ENCODE results near the gene ZDHHC11. TPM values are rescaled to one million over a fixed set of nuclear protein-coding genes. Genes with fewer than 3 reads are reported as not detected.
"Not testable (repeated sequence)": the region's sequence is repeated elsewhere in the genome, so short reads cannot be mapped to it uniquely, and the experiment has no call there.

ZDHHC11 gene
- total and polyA plus RNA-seq, 8 donors, result 14.6 to 37.1 (median 25.8) TPM

DNA sequence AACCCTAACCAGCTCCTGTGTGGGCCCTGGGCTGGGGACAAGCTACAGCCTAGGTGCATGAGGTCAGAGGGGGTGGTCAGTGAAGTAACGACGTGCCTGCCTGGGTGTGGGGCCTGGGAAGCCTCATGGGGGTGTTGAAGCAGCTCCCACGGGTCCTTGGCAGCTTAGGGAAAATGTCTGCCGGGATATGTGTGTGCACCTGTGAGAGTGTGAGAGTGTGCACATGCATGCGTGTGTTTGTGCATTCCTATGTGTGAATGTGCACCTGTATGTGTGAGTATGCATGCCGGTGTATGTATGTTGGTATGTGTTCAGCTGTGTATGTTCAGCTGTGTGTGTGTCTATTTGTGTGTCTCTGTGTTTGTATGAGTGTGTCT, 62.9 kb downstream of the ZDHHC11 start:
- H3K27ac ChIP-seq; intact Hi-C loops (cut with DNase I); H3K9me3 ChIP-seq; H3K4me3 ChIP-seq; DNase-seq; H3K4me1 ChIP-seq; H3K36me3 ChIP-seq; ATAC-seq: not testable (repeated sequence)
- H3K27me3 ChIP-seq, result peaks cover 0 to 25% of the 10 kb centered on the region in 2 donors

DNA sequence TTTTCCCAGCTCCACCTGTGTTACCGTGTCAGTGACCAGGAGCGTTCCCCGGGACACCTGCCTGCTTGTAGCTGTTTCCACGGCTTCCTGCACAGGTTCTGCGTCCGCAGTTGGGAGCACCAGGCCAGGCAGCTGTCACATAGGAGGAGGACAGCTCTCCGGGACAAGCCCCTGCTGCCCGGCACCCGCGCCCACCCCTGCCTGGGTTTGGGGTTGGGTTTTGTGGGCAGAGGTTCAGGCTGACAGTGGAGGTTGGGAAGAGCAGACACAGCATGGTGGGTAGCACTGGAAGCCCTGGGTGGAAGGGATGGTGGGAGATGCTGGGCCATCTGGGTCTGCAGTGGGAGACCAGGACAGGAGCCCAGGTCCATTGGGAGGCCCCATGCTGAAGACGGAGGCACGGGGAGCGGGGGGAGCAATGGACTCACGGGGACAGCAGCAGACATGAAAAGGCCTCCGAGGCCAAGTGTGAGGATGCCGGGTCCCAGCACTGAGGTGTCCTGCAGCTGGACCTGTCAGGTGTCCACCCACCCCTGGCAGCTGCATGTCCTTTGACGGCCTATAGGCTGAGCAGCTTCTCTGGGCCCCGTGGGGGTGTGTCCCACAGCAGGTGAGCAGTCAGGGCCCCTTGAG, 63.4 kb downstream of the ZDHHC11 start:
- H3K36me3 ChIP-seq; H3K4me1 ChIP-seq; ATAC-seq; intact Hi-C loops (cut with DNase I); H3K27ac ChIP-seq; H3K9me3 ChIP-seq; H3K4me3 ChIP-seq: not testable (repeated sequence)
- peak in 1 of 4 donors; percentile 68 for DNase-seq
- peaks cover 0 to 25% of the 10 kb centered on the region in 2 donors for H3K27me3 ChIP-seq

DNA sequence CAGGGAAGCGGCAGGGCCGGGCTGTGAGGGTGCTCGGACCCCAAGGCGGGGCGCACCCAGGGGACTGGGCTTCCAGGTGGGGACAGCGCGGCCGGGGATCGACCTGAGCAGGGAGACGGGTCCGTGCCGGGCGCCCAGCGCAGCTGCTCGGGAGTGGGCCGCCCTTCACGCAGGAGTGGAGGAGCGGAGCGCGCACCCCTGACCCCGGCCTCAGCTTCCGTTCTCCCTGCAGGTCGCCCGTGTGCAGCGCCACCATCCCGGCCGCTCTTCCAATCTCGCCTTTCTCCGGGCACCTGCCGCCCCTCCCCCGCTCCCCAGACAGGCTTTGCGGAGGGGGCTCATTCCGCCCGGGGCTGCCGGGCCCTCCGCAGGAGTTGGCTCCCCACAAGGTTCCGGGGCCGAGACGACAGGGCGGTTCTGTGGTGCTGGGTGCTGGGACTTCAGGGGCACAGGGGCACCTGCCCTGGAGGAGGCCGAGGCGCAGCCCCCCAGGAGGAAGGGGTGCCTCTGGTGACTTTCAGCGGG, 65.5 kb downstream of the ZDHHC11 start:
- intact Hi-C loops (cut with DNase I); H3K36me3 ChIP-seq; H3K4me1 ChIP-seq; H3K27ac ChIP-seq; H3K9me3 ChIP-seq: not testable (repeated sequence)
- Histone ChIP-seq H3K27me3 (peaks cover 0 to 25% of the 10 kb centered on the region in 2 donors), H3K4me3 (peak overlapping the region; percentile 52 to 55)
- DNase-seq, result peak in 1 of 4 donors; percentile 68
- ATAC-seq, result peak; percentile 39

DNA sequence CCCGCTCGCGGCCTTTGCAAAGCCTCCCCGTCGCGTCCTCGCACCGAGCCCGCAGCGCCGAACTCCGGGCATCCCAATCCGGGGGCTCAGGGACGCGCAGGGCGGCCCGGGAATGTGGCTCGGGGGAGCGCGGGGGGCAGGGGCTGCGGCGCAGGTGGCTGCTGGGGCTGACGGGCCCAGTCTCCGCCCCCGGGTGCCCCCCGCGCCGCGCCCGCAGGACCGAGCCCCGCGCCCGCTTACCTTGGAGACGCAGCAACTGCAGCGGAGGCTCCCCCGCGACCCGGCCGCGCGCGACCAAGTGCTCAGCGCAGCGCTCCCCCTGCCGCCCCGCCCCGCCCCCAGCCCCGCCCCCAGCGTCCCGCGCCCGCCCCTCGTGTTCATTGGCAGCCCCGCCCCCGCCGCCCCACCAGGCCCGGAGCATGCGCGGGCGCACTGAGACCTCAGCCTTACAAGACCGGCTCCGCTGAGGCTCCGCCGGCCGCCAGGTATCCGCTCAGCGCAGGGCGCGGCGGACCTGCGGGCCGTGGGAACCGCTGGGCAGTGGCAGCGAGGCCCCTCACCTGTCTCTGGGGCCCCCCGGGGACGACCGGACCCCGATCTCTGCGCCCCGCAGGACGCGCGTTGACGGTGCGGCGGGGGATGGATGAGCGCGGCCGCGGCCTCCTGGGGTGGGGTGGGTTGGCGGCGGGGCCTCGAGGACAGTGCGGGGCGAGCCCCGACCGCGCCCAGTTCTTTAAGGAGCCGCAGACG, 66.2 kb downstream of the ZDHHC11 start, which contains the start of gene ZDHHC11B:
TSS of gene ZDHHC11B (minus strand) at position 302 of the 750 bp plus-strand sequence. CDS start 17,810 bp downstream, outside the sequence.
- intact Hi-C loops (cut with DNase I); H3K4me1 ChIP-seq; H3K9me3 ChIP-seq; H3K36me3 ChIP-seq: not testable (repeated sequence)
- Histone ChIP-seq H3K27me3 (peaks cover 0 to 25% of the 10 kb centered on the region in 2 donors), H3K27ac (peak within 1 kb of the TSS in 1 of 2 donors; percentile 37), H3K4me3 (peak within 1 kb of the TSS; percentile 52 to 55)
- DNase-seq (peak; percentile 60 to 92 (median 88)), ATAC-seq (peak; percentile 83)

DNA sequence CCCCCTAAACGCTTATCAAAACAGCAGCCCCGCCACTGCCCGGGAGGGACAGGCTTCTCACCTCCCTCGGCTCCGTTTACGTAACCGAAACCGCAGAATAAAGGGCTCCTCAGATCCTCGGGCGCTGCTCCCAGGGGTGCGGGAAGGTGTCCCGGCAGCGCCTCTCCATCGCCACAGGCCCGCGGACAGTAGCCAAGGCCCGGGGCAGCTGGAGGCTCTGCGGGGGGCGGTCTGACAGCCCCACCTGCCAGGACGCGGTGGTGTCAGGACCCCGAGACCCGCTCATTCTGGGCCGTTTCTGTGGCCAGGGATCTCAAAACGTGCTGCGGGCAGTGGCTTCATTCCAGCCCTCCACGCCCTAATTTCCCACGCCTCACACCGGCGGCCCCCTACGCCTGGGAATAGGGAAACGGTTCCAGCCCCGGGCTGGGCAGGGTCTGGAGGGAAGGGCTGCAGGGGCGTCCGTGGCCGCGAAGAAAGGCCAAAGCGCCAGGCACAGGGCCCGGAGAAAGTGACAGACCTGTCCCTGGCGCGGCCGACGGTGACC, 66.8 kb downstream of the ZDHHC11 start:
- peaks cover 0 to 25% of the 10 kb centered on the region in 2 donors for H3K27me3 ChIP-seq
- ATAC-seq (peak; percentile 54), DNase-seq (peak in 1 of 4 donors; percentile 83)
- H3K4me1 ChIP-seq; intact Hi-C loops (cut with DNase I); H3K9me3 ChIP-seq; H3K36me3 ChIP-seq: not testable (repeated sequence)
- peak overlapping the region in 1 of 2 donors; percentile 37 for H3K27ac ChIP-seq
- H3K4me3 ChIP-seq, result peak overlapping the region; percentile 52 to 55

DNA sequence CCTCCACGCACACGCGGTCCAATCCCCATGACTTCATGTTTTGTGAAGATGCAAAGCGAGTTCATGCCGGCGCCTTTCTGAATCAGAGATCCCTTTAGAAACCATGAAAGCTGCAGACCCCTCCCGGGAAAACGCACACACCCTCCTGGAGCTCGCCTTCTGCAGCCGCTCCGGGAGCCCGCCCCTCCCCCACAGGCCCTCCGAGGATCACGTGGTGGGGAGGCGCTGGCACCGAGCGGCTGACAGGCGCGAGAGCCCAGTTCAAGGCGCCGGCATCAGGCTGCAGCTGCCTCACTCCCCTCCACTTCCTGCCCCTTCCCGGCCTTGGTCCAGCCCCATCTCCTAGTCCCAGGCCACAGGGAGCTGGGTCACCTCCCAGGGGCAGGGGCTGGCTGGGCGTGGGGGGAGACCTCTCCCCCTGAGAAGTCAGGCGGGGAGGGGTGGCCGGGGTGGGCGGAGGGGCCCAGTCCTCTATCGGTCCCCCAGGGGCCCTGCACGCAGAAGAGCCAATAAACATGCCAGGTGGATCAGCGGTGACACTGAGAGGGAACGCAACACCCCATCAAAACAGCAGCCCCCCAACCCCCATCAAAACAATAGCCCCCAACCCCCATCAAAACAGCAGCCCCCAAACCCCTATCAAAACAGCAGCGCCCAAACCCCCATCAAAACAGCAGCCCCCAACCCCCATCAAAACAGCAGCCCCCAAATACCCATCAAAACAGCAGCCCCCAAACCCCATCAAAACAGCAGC, 67.6 kb downstream of the ZDHHC11 start:
- H3K27ac ChIP-seq; intact Hi-C loops (cut with DNase I); H3K4me1 ChIP-seq; H3K36me3 ChIP-seq; H3K9me3 ChIP-seq: not testable (repeated sequence)
- peak; percentile 76 for ATAC-seq
- Histone ChIP-seq H3K27me3 (peaks cover 0 to 25% of the 10 kb centered on the region in 2 donors), H3K4me3 (peak overlapping the region in 1 of 2 donors; percentile 25)
- DNase-seq, result peak in 2 of 4 donors; percentile 54 to 83

DNA sequence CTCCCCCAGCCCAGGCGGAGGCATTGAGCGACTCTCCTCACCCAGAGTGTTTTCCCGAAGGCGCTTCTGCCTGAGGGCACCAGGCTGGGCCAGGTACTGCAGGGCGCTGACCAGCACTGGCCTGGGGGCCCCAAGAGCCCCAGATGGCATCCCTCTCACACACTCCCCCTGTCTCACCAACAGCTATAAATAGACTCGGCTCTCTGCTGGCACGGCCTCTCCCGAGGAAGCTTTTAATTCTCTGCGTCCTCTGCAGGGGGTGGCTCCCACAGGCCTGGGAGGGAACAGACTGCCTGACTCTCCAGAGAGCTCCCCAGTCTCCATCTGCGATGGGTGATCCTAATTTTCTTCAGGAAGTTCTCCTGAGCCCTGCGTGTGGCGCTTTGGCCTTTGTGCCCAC, 68.4 kb downstream of the ZDHHC11 start:
- H3K27ac ChIP-seq; H3K4me1 ChIP-seq; H3K4me3 ChIP-seq; DNase-seq; H3K9me3 ChIP-seq; intact Hi-C loops (cut with DNase I); H3K36me3 ChIP-seq: not testable (repeated sequence)
- ATAC-seq, result peak; percentile 1
- H3K27me3 ChIP-seq, result peaks cover 0 to 25% of the 10 kb centered on the region in 2 donors

DNA sequence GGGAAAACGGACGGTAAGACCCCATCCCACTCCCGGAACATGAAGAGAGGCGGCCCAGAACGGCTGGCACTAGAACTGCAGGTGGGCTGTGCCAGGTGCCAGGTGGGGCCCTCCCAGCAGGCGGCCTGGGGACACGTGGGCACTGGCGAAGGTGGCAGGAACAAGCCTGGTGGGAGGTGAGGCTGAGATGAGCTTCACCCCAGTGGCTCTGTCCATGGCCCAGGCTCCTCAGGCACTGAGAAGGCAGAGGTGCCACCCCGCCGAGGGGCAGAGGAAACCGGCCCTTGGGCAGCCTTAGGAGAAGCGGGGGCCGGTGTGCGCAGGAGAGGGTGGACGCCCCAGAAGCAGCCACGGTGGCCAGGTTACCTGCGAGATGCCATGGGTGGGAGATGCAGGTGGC, 70.2 kb downstream of the ZDHHC11 start:
- H3K4me3 ChIP-seq; intact Hi-C loops (cut with DNase I); ATAC-seq; H3K4me1 ChIP-seq; H3K9me3 ChIP-seq; H3K36me3 ChIP-seq; H3K27ac ChIP-seq: not testable (repeated sequence)
- peak in 1 of 4 donors; percentile 69 for DNase-seq
- peaks cover 0 to 24% of the 10 kb centered on the region in 2 donors for H3K27me3 ChIP-seq

DNA sequence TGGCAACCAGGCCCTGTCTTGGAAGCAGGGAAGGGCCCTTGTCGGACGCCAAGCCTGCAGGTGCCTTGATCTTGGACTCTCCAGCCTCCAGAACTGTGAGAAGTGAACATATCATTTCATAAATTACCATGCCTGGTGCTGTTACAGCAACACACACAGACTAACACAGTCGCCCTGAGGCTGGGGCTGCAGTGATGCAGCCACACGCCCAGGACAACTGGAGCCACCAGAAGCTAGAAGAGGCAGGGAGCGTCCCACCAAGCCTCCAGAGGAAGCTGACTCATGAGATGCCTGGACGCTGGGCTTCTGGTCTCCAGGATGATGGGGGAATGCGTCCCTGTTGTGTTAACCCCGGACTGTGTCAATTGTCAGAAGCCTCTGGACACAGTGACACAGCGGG, 71.8 kb downstream of the ZDHHC11 start:
- intact Hi-C loops (cut with DNase I); H3K36me3 ChIP-seq; H3K27me3 ChIP-seq; H3K4me3 ChIP-seq; H3K9me3 ChIP-seq; H3K27ac ChIP-seq; H3K4me1 ChIP-seq; ATAC-seq: not testable (repeated sequence)
- DNase-seq, result peak in 1 of 4 donors; percentile 20

DNA sequence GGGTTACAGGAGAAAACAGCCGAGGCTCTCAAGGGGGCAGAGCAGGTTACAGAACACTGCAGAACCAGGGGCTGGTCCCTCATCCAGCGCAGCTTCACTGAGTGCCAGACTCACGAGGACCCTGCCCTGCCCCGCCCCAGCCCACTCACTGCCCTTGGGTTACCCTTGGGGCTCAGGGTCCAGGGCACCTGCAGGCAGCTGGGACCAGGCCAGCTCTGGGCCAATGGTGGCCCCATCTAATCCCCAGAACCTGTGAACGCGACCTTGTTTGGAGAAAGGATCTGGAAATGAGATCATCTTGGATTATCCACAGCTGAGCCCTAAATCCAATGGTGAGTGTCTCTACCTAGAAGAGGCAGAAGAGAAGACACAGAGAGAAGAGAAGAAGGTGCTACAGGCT, 72.4 kb downstream of the ZDHHC11 start:
- H3K9me3 ChIP-seq; ATAC-seq; H3K4me1 ChIP-seq; H3K27me3 ChIP-seq; intact Hi-C loops (cut with DNase I); H3K27ac ChIP-seq; H3K4me3 ChIP-seq; H3K36me3 ChIP-seq: not testable (repeated sequence)
- peak in 1 of 4 donors; percentile 53 for DNase-seq
